ENCODE measurements around the gene BUB3. TPM values are rescaled to one million over a fixed set of nuclear protein-coding genes. Genes with fewer than 3 reads are reported as not detected.

BUB3 gene
- total RNA-seq, 2 experiments from 2014 or later = 265 to 267 TPM

Other genes with a start within 250 kb of the BUB3 start
- gene FAM24A, start 243.8 kb upstream of the BUB3 start, total RNA-seq = not detected
- gene C10orf88, start 200.2 kb upstream of the BUB3 start, total RNA-seq = 10 to 100 TPM; 11.5 to 12.7 TPM
- gene PSTK, start 174.0 kb upstream of the BUB3 start, total RNA-seq = 1 to 10 TPM; 3.2 to 4.0 TPM
- 10 to 100 TPM; 12.1 to 12.5 TPM for gene IKZF5, start 145.6 kb upstream of the BUB3 start, total RNA-seq
- gene ACADSB, start 145.4 kb upstream of the BUB3 start, total RNA-seq = 10 to 100 TPM; 15.4 to 17.3 TPM
- not detected for gene HMX3, start 18.4 kb upstream of the BUB3 start, total RNA-seq
- not detected for gene HMX2, start 6.3 kb upstream of the BUB3 start, total RNA-seq

All from activated CD8-positive, alpha-beta T cell treated with anti-CD3 and anti-CD28 coated beads, Interleukin-2, amount 10 ng/mL, durations not matched to agents 7 days and 5 days (primary cell).